Measurements from ENCODE around the gene ARHGAP26.

DNA sequence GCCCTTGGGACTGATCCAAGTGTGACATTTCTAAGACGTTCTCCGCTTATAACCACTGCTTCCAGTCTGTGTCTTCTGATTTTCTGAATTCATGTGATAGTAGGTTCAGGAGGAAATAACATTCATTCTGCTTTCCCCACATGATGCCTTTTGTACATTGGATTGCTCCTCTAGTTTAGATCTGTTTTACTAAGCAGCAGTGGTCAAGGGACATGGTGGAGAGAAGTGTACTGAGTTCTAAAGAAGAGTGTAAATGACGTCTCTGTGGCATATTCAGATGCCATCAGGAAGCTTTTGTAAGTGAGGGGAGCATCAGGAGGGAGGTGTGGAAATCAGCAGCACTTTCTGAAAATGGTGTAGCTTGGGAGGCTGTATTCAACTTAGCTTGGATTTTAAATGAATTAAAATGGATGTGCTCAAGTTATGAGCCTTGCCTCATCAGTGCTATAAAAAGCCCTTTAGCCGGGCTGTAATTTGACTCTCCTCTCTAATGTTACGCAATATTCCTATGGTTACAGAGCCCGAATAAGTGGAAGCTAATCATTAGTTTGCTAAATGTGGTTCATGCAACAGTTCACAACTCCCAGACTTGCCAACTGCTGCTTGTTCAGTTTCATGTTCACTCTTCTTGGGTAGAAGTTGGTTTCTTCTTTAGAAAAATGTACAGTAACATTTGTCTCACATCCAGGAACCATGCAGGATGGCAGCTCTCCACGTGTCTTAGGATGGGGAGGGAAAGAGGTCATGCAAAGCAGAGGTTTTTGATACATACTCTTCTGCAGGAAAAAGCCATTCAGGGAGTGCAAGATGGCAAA is 281.3 kb downstream of the ARHGAP26 start:
- TF ChIP-seq CTCF (IDR thresholded peaks at IDR 0.05) (no peak), POLR2A (IDR thresholded peaks at IDR 0.05) (no peak)

Measured in lower leg skin (tissue), 3 donors.